Heart right ventricle (tissue), 16 donors: ENCODE data around the gene FIBIN. TPM values are rescaled to one million over a fixed set of nuclear protein-coding genes. Genes with fewer than 3 reads are reported as not detected.
A peak's percentile ranks its signal among the peaks of the same experiment; 100 is the strongest.

ENCODE experiments used
- ATAC-seq, 8 donors: fragments of 200-7000 bp; cut with Tn5 transposase; one replicate each; pipeline ENCODE4 v1.9.1; 2020; ENCODE audit warnings: mild to moderate bottlenecking in 8 of 8, moderate library complexity in 8 of 8, moderate number of reproducible peaks in 1 of 8
- DNase-seq, 2 donors: peaks; one replicate each; pipeline ENCODE4 v3.0.0-alpha.2; 2020
- H3K27ac ChIP-seq, 10 donors: fragments of 200-600 bp; sonication (generic) in 2 of 10; one replicate each; pipeline versions ENCODE4 v1.5.0 to v1.8.0; 2020 to 2022; ENCODE audit warnings: mild to moderate bottlenecking in 3 of 10
- H3K27me3 ChIP-seq, 7 donors: fragments of 200-600 bp; one replicate each; pipeline ENCODE4 v1.8.0; 2021 to 2022; ENCODE audit warnings: mild to moderate bottlenecking in 2 of 7
- H3K36me3 ChIP-seq, 9 donors: fragments of 200-600 bp; sonication (generic) in 1 of 9; one replicate each; pipeline versions ENCODE4 v1.5.0 to v1.8.0; 2020 to 2022; ENCODE audit warnings: mild to moderate bottlenecking in 2 of 9
- H3K4me1 ChIP-seq, 9 donors: fragments of 200-600 bp; sonication (generic) in 1 of 9; one replicate each; pipeline versions ENCODE4 v1.5.0 to v1.8.0; 2020 to 2022; ENCODE audit warnings: mild to moderate bottlenecking in 4 of 9
- H3K4me3 ChIP-seq, 10 donors: fragments of 200-600 bp; sonication (generic) in 2 of 10; one replicate each; pipeline versions ENCODE4 v1.5.0 to v1.8.0; 2020 to 2022; ENCODE audit warnings: mild to moderate bottlenecking in 7 of 10, moderate library complexity in 2 of 10
- H3K9me3 ChIP-seq, 11 donors: fragments of 200-600 bp in 10 of 11; sonication (generic) in 2 of 11; one replicate each; pipeline versions ENCODE4 v1.5.0 to v1.8.0; 2013 to 2022; ENCODE audit warnings: mild to moderate bottlenecking in 2 of 11, control low read depth in 1 of 11, moderate library complexity in 1 of 11
- WGBS, 2 donors: extraction: QIAGEN DNeasy Blood & Tissue Kit; methylation state at CpG; one replicate each; pipeline ENCODE4 v1.1.7; 2013; ENCODE audit warnings: inconsistent platforms in 1 of 2; 5-methylcytosine and 5-hydroxymethylcytosine counted together
- intact Hi-C, 10 donors: fragments of 100-400 bp; cut with DNase I; formaldehyde crosslinking; loops; one replicate each; pipeline versions ENCODE4 v1.11.1 to v1.14.2; 2022
- polyA plus RNA-seq, 2 donors: library from polyadenylated mRNA; stranded (reverse); fragments of 200-250 nt; gene quantifications; one replicate each; pipeline ENCODE4 v1.2.3, GENCODE V29; 2013
- total RNA-seq, 10 donors: library from RNA; stranded (reverse); fragmentation: NEBNext Ultra II Directional in 3 of 10; extraction: Animal tissue kit (Norgen Biotek cat#: 25700) in 3 of 10; gene quantifications; one replicate each; pipeline versions ENCODE4 v1.2.1 to v1.2.4, GENCODE V29; 2021 to 2023
- TF ChIP-seq, protein P1 (sequence below), 9 donors: fragments of 200-600 bp; sonication (generic) in 2 of 9; IDR thresholded peaks; one replicate each; pipeline versions ENCODE4 v1.5.0 to v1.8.0; 2021 to 2022; ENCODE audit warnings: antibody characterized with exemption in 9 of 9, mild to moderate bottlenecking in 5 of 9, moderate library complexity in 1 of 9
- donor health status: Arrhythmogenic right ventricular cardiomyopathy.
- donor health status: ischemic (EF 13 %, LVEDD 7.1; RV severe dilation, severe dysfunction).
- donor health status: healthy with polysubstance abuse.
- donor health status: DM: no; HTN: yes; CAD: no.
- donor health status: DM: no; HTN: no; CAD: no.
- donor health status: ischemic (EF 25% LVEDD 6.9; RV normal size, moderate dysfunction).
- donor health status: ischemic (EF 25% LVEDD 5.7; RV mildly dilated, moderate dysfunction).
- donor health status: healthy.
- donor health status: DM: yes; HTN: yes; CAD: no.
- donor health status: Ischemic cardiomyopathy.
- donor health status: ischemic (EF 35%, LVEDD 5.7; RV mildly dilated, moderate dysfunction).
- donor health status: nonischemic (EF 11% LVEDD 7.7; RV severe dilation, severe dysfunction).
- donor health status: DM: yes; HTN: yes; CAD: no.
- donor health status: PGD.
- donor health status: ischemic (EF 29% LVEDD 5.4; RV normal size, mild dysfunction).
- donor health status: nonischemic (EF 23%, LVEDD 6.1; RV moderate dilation, normal function).

The FIBIN gene
- total and polyA plus RNA-seq, 12 donors: 3.5 to 13.8 (median 5.9) TPM

DNA sequence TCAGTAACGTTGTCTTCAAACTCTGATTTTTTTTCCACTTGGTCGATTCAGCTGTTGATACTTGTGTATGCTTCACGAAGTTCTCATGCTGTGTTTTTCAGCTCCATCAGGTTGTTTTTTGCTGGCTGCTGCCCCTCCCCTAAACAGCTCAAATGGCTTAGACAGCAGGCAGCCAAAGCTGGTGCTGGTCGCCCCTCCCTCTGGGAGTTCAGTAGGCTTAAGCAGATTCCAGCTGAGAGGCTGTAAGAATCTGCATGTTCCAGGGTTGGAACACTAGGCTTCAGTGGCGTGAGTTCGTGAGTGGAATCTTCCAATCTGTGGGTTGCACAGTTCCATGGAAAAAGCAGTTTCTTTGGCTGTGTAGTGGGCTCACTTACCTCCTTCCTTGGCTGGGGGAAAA, 10.3 kb upstream of the FIBIN start:
- ATAC-seq (no peak), DNase-seq (no peak)
- Histone ChIP-seq H3K9me3 (peaks cover 0 to 49% (median 11%) of the 10 kb centered on the region in 11 donors), H3K4me3 (no peak overlapping the region), H3K27ac (no peak overlapping the region), H3K4me1 (no peaks in the 10 kb centered on the region), H3K27me3 (no peaks in the 10 kb centered on the region), H3K36me3 (no peaks in the 10 kb centered on the region)
- intact Hi-C loops: no loop called here
- TF ChIP-seq, protein P1, sequence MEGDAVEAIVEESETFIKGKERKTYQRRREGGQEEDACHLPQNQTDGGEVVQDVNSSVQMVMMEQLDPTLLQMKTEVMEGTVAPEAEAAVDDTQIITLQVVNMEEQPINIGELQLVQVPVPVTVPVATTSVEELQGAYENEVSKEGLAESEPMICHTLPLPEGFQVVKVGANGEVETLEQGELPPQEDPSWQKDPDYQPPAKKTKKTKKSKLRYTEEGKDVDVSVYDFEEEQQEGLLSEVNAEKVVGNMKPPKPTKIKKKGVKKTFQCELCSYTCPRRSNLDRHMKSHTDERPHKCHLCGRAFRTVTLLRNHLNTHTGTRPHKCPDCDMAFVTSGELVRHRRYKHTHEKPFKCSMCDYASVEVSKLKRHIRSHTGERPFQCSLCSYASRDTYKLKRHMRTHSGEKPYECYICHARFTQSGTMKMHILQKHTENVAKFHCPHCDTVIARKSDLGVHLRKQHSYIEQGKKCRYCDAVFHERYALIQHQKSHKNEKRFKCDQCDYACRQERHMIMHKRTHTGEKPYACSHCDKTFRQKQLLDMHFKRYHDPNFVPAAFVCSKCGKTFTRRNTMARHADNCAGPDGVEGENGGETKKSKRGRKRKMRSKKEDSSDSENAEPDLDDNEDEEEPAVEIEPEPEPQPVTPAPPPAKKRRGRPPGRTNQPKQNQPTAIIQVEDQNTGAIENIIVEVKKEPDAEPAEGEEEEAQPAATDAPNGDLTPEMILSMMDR (IDR thresholded peaks at IDR 0.05): no peak
- 62 to 63% methylated on average over 6 of the region's 6 CpGs for WGBS, 2 donors

DNA sequence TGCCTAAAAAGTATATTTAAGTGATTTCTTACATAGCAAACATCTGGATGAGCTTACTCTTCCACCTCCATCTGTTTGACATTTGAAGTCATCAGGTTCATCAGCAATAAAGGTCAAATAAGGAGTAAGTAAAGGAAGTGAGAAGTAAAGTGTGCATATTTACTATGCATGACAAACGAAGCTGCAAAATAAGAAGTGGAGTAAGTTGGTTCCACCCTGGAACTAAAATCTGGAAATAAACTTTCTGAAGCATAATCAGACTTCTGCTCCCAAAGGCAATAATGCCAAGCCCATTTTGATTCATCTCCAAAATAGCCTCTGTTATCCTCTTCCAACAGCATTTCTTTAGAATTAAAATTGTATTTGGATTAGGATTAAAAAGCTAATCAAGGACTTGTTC, 8.4 kb upstream of the FIBIN start:
- no peak for ATAC-seq
- WGBS, 2 donors: 38 to 45% methylated on average over 1 of the region's 1 CpG
- intact Hi-C loops: no loop called here
- Histone ChIP-seq H3K36me3 (no peaks in the 10 kb centered on the region), H3K4me3 (no peak overlapping the region), H3K9me3 (peaks cover 0 to 30% (median 3%) of the 10 kb centered on the region in 11 donors), H3K27ac (peak overlapping the region in 4 of 10 donors; percentile 23 to 71 (median 38)), H3K4me1 (no peaks in the 10 kb centered on the region), H3K27me3 (no peaks in the 10 kb centered on the region)
- TF ChIP-seq, protein P1 (IDR thresholded peaks at IDR 0.05): no peak
- no peak for DNase-seq

DNA sequence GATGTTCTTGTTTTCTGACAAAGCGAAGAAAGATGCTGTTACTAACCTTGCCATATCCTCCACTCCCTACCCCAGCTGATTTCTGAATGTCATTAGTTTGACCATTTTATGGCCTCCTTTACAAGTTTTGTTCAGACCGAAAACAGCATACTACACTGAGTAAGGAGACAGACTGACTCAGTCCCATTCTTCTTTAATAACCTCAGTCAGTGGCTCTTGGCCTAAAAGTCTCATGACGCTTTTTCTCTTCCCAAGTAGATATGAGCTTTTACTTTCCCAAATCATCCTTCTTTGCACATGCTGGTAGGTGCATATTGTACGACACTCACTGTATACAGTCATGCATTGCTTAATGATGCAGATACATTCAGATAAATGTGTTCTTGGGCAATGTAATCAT, 8.0 kb upstream of the FIBIN start:
- Histone ChIP-seq H3K9me3 (peaks cover 0 to 26% (median 0%) of the 10 kb centered on the region in 11 donors), H3K27me3 (no peaks in the 10 kb centered on the region), H3K4me3 (no peak overlapping the region), H3K36me3 (no peaks in the 10 kb centered on the region), H3K4me1 (no peaks in the 10 kb centered on the region), H3K27ac (peak overlapping the region in 4 of 10 donors; percentile 23 to 71 (median 38))
- TF ChIP-seq, protein P1 (IDR thresholded peaks at IDR 0.05): no peak
- ATAC-seq: peak in 5 of 8 donors; percentile 50 to 82 (median 66)
- intact Hi-C loops: no loop called here
- WGBS, 2 donors: 79% methylated on average over 4 of the region's 4 CpGs
- no peak for DNase-seq

DNA sequence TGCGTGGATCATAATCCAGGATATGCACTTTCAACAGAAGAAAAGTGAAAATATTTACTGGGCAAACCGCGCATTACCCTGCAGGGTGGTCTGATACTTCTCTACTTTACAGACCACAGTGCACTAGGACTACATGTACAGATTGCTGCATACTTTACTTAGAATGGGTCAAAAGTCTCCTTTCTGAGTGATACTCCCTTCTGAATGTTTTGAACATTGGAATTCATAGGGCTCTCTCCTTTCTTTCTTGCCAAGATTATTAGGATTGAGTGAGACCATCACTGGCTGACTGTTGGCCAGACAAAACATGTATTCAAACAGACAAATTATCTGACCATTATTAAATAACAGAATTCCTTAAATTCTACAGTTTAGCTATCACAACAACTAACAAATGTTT, 6.6 kb upstream of the FIBIN start:
- peaks cover 0 to 4% (median 0%) of the 10 kb centered on the region in 9 donors for H3K4me1 ChIP-seq
- ATAC-seq (no peak), DNase-seq (no peak)
- peak overlapping the region in 2 of 10 donors; percentile 3 to 26 for H3K27ac ChIP-seq
- H3K36me3 ChIP-seq: no peaks in the 10 kb centered on the region
- 78 to 90% methylated on average over 3 of the region's 3 CpGs for WGBS, 2 donors
- H3K9me3 ChIP-seq: peaks cover 0 to 16% (median 0%) of the 10 kb centered on the region in 11 donors
- intact Hi-C loops: no loop called here
- no peak overlapping the region for H3K4me3 ChIP-seq
- no peaks in the 10 kb centered on the region for H3K27me3 ChIP-seq
- TF ChIP-seq, protein P1 (IDR thresholded peaks at IDR 0.05): no peak
